Neuronal stem cell (in vitro differentiated cells): ENCODE data around the gene RAD51B.

Source experiments
- DNase-seq: peaks from one replicate; pipeline ENCODE4 v3.0.0-alpha.2; 2013; ENCODE audit warnings: low spot score
- H2AFZ ChIP-seq: one replicate; pipeline ENCODE4 v1.6.1; 2013; ENCODE audit warnings: mild to moderate bottlenecking, low read length, inconsistent platforms
- H2AK5ac ChIP-seq: 2 replicates; pipeline ENCODE4 v1.6.1; 2013; ENCODE audit warnings: low read depth, mild to moderate bottlenecking, inconsistent platforms, low read length, moderate library complexity, mixed read lengths
- H2BK120ac ChIP-seq: 2 replicates; pipeline ENCODE4 v1.6.1; 2013; ENCODE audit warnings: low read depth, mild to moderate bottlenecking, inconsistent platforms, low read length, moderate library complexity, mixed read lengths
- H2BK12ac ChIP-seq: one replicate; pipeline ENCODE4 v1.6.1; 2013; ENCODE audit warnings: low read length, inconsistent platforms
- H2BK15ac ChIP-seq: 2 replicates; pipeline ENCODE4 v1.6.1; 2013; ENCODE audit warnings: mild to moderate bottlenecking, low read length, inconsistent platforms, mixed read lengths
- H2BK5ac ChIP-seq: one replicate; pipeline ENCODE4 v1.6.1; 2013; ENCODE audit warnings: inconsistent platforms, mild to moderate bottlenecking, low read length, moderate library complexity
- H3K14ac ChIP-seq: one replicate; pipeline ENCODE4 v1.6.1; 2013; ENCODE audit warnings: low read length, inconsistent platforms
- H3K18ac ChIP-seq: 2 replicates; pipeline ENCODE4 v1.6.1; 2013; ENCODE audit warnings: low read length, inconsistent platforms
- H3K23ac ChIP-seq: 2 replicates; pipeline ENCODE4 v1.6.1; 2013; ENCODE audit warnings: low read depth, mild to moderate bottlenecking, mixed read lengths, low read length, inconsistent platforms; ENCODE audit not compliant: poor library complexity
- H3K27ac ChIP-seq: replicated peaks from 3 replicates; pipeline ENCODE4 v1.5.1; 2013; ENCODE audit warnings: low read length, inconsistent platforms
- H3K27me3 ChIP-seq, 3 experiments: 2 replicates each; pipeline ENCODE4 v1.6.1; 2013; ENCODE audit warnings: low read length in 3 of 3, mild to moderate bottlenecking in 2 of 3, inconsistent platforms in 1 of 3, low read depth in 1 of 3, mixed read lengths in 1 of 3, moderate library complexity in 1 of 3; ENCODE audit not compliant: control insufficient read depth in 3 of 3, insufficient read depth in 3 of 3
- H3K36me3 ChIP-seq, 2 donors: replicated peaks in 1 of 2; 2 replicates each; pipeline ENCODE4 v1.6.1; 2013; ENCODE audit warnings: low read length in 2 of 2; ENCODE audit not compliant: control insufficient read depth in 2 of 2, insufficient read depth in 2 of 2
- H3K4ac ChIP-seq: 2 replicates; pipeline ENCODE4 v1.6.1; 2013; ENCODE audit warnings: inconsistent platforms, mild to moderate bottlenecking, low read length, moderate library complexity
- H3K4me1 ChIP-seq, 2 donors: 1 replicate in 1 of 2; 2 replicates in 1 of 2; pipeline ENCODE4 v1.6.1; 2013; ENCODE audit warnings: low read length in 2 of 2, low read depth in 1 of 2; ENCODE audit not compliant: control insufficient read depth in 2 of 2, insufficient read depth in 1 of 2
- H3K4me2 ChIP-seq: one replicate; pipeline ENCODE4 v1.6.1; 2013; ENCODE audit warnings: mild to moderate bottlenecking, low read length, inconsistent platforms; ENCODE audit not compliant: insufficient read depth, poor library complexity, severe bottlenecking
- H3K4me3 ChIP-seq, 2 donors: 2 replicates each; pipeline ENCODE4 v1.5.1; 2013; ENCODE audit warnings: low read length in 2 of 2, mild to moderate bottlenecking in 2 of 2, inconsistent platforms in 1 of 2, moderate library complexity in 1 of 2
- H3K79me1 ChIP-seq: one replicate; pipeline ENCODE4 v1.6.1; 2013; ENCODE audit warnings: low read depth, mild to moderate bottlenecking, inconsistent platforms, low read length, moderate library complexity
- H3K9ac ChIP-seq: one replicate; pipeline ENCODE4 v1.6.1; 2013; ENCODE audit warnings: mild to moderate bottlenecking, low read depth, low read length, inconsistent platforms; ENCODE audit not compliant: poor library complexity
- H3K9me3 ChIP-seq, 2 donors: replicated peaks in 1 of 2; 2 replicates each; pipeline versions ENCODE3 to v1.6.1; 2013; ENCODE audit warnings: low read length in 2 of 2, mild to moderate bottlenecking in 2 of 2, inconsistent platforms in 1 of 2, low read depth in 1 of 2, mixed read lengths in 1 of 2, moderate library complexity in 1 of 2; ENCODE audit not compliant: control insufficient read depth in 2 of 2, insufficient read depth in 1 of 2
- H4K8ac ChIP-seq: one replicate; pipeline ENCODE4 v1.6.1; 2013; ENCODE audit warnings: low read depth, mild to moderate bottlenecking, inconsistent platforms, low read length, moderate library complexity
- H4K91ac ChIP-seq: one replicate; pipeline ENCODE4 v1.6.1; 2013; ENCODE audit warnings: low read length, low read depth, mild to moderate bottlenecking, inconsistent platforms; ENCODE audit not compliant: poor library complexity
- WGBS, 2 donors: extraction: QIAGEN DNeasy Blood & Tissue Kit; methylation state at CpG; one replicate each; pipeline ENCODE4 v1.1.7; 2013; ENCODE audit warnings: missing lambda C conversion rate in 2 of 2, mixed read lengths in 1 of 2; ENCODE audit not compliant: insufficient read length in 2 of 2, insufficient replicate concordance in 1 of 2; ENCODE audit errors: extremely low coverage in 2 of 2; 5-methylcytosine and 5-hydroxymethylcytosine counted together

RAD51B gene

GRCh38 chr14:68177728-68178127, 358.1 kb downstream of the RAD51B start:
- H3K27me3 ChIP-seq, result no peaks in the 10 kb centered on the region
- H2BK12ac ChIP-seq, result no peak overlapping the region
- no CpG with 5 or more reads among the region's 3 CpGs for WGBS, 2 donors
- H3K18ac ChIP-seq, result no peak overlapping the region
- no peaks in the 10 kb centered on the region for H3K36me3 ChIP-seq
- no peaks in the 10 kb centered on the region for H3K79me1 ChIP-seq
- H3K4me1 ChIP-seq, result peaks cover 0 to 5% of the 10 kb centered on the region in 2 donors
- H3K27ac ChIP-seq, result no peak overlapping the region
- no peaks in the 10 kb centered on the region for H3K9me3 ChIP-seq
- H2AFZ ChIP-seq, result no peak overlapping the region
- H2BK5ac ChIP-seq, result no peak overlapping the region
- no peak overlapping the region for H2BK15ac ChIP-seq
- no peak overlapping the region for H2BK120ac ChIP-seq
- no peak overlapping the region for H3K4me3 ChIP-seq
- H4K8ac ChIP-seq, result no peak overlapping the region
- no peak overlapping the region for H2AK5ac ChIP-seq
- H3K4me2 ChIP-seq, result no peak overlapping the region
- H3K23ac ChIP-seq, result no peak overlapping the region
- H3K14ac ChIP-seq, result no peak overlapping the region
- H3K9ac ChIP-seq, result no peak overlapping the region
- no peak overlapping the region for H3K4ac ChIP-seq
- no peak overlapping the region for H4K91ac ChIP-seq
- DNase-seq, result no peak

- Histone ChIP-seq H2BK15ac (no peak overlapping the region), H3K79me1 (no peaks in the 10 kb centered on the region), H3K9me3 (no peaks in the 10 kb centered on the region), H3K4ac (no peak overlapping the region), H3K9ac (no peak overlapping the region), H3K36me3 (no peaks in the 10 kb centered on the region), H2AFZ (no peak overlapping the region), H3K14ac (no peak overlapping the region), H2BK5ac (no peak overlapping the region), H2BK12ac (no peak overlapping the region), H3K4me3 (no peak overlapping the region), H3K4me2 (no peak overlapping the region), H3K4me1 (peaks cover 0 to 5% of the 10 kb centered on the region in 2 donors), H3K23ac (no peak overlapping the region), H4K91ac (no peak overlapping the region), H3K27me3 (no peaks in the 10 kb centered on the region), H2AK5ac (no peak overlapping the region), H3K18ac (no peak overlapping the region), H4K8ac (no peak overlapping the region), H2BK120ac (no peak overlapping the region), H3K27ac (no peak overlapping the region)
- no CpG with 5 or more reads among the region's 2 CpGs for WGBS, 2 donors
- DNase-seq, result no peak
These were observed 358.7 kb downstream of the RAD51B start for GRCh38 chr14:68178282-68178681.

DNA sequence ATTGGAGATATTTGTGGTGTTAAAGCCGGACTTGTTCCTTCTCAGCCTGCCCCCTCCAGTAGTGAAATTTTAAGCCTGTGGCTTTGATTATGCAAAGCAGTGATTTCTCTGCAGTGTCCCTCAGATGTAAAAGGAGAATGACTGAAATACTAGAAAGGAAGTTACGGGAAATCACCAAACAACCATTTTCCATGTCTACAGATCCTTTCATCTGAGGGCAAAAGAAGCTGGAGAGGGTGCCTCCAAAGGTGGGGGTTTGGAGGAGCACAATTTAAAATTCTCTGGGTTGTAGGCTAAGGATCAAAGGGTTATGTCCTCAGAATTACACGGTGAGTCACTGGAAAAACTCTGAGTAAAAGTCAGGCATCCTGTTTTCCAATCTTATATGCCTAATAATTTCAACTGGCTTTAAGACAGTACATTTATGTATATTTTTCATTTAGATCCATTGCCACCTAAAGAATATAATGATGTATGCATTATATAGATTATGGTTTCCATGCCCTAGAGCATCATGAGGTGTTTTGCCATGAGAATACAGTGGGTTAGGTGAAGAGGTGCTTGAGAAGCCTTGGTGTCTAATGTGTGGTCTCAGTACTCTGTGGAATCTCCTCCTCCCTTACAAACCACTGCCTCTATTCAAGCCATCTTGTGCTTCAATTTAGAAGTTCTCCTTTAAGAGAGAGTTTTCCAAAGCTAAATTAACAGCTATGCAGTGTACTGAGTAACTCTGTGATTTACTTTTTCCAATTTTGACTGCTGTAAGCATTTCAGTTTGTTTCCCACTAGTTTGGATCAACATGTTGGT, 362.1 kb downstream of the RAD51B start:
- Histone ChIP-seq H2AK5ac (no peak overlapping the region), H2BK15ac (no peak overlapping the region), H3K36me3 (no peaks in the 10 kb centered on the region), H3K4ac (no peak overlapping the region), H3K14ac (no peak overlapping the region), H3K18ac (no peak overlapping the region), H2BK12ac (no peak overlapping the region), H3K4me2 (no peak overlapping the region), H3K4me3 (no peak overlapping the region), H3K79me1 (no peaks in the 10 kb centered on the region), H3K9me3 (no peaks in the 10 kb centered on the region), H3K27ac (no peak overlapping the region), H4K91ac (no peak overlapping the region), H2BK5ac (no peak overlapping the region), H4K8ac (no peak overlapping the region), H2AFZ (no peak overlapping the region), H3K23ac (no peak overlapping the region), H3K27me3 (no peaks in the 10 kb centered on the region), H3K9ac (no peak overlapping the region), H3K4me1 (peaks cover 0 to 5% of the 10 kb centered on the region in 2 donors), H2BK120ac (no peak overlapping the region)
- DNase-seq, result no peak
- no CpG with 5 or more reads among the region's 3 CpGs for WGBS, 2 donors

DNA sequence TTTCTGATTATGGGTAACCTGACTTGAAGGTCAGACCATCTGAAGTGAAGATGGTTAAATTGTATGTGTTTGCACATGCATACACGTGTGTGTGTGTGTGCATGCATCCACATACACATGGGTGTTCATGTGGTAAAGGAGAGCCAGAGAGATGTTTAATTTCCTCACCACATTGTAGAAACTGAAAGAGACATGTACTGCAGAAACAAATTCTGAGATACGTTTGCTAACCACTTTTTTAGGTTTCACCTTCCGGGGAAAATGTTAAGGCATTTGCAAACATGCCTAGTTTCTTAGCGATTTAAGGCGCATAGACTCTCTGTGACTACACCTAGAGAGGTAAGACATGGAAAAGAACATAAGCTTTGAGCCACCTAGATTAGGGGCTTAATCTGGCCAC, 362.9 kb downstream of the RAD51B start:
- Histone ChIP-seq H3K27ac (no peak overlapping the region), H3K18ac (no peak overlapping the region), H2AK5ac (no peak overlapping the region), H3K4ac (no peak overlapping the region), H3K14ac (no peak overlapping the region), H4K8ac (no peak overlapping the region), H3K4me1 (peaks cover 0 to 5% of the 10 kb centered on the region in 2 donors), H2AFZ (no peak overlapping the region), H3K79me1 (no peaks in the 10 kb centered on the region), H3K4me2 (no peak overlapping the region), H3K9me3 (no peaks in the 10 kb centered on the region), H3K4me3 (no peak overlapping the region), H3K36me3 (no peaks in the 10 kb centered on the region), H3K27me3 (no peaks in the 10 kb centered on the region), H3K9ac (no peak overlapping the region), H2BK12ac (no peak overlapping the region), H2BK120ac (no peak overlapping the region), H2BK15ac (no peak overlapping the region), H3K23ac (no peak overlapping the region), H2BK5ac (no peak overlapping the region), H4K91ac (no peak overlapping the region)
- WGBS, 2 donors, result no CpG with 5 or more reads among the region's 5 CpGs
- DNase-seq, result no peak
